Measurements from ENCODE around the gene ITGB5. TPM values are rescaled to one million over a fixed set of nuclear protein-coding genes. Genes with fewer than 3 reads are reported as not detected.

Gene ITGB5
- total and polyA plus RNA-seq, 2 donors (not counting 1 experiment from before 2014, with no cell fraction given), result 0.15 to 0.54 TPM

DNA sequence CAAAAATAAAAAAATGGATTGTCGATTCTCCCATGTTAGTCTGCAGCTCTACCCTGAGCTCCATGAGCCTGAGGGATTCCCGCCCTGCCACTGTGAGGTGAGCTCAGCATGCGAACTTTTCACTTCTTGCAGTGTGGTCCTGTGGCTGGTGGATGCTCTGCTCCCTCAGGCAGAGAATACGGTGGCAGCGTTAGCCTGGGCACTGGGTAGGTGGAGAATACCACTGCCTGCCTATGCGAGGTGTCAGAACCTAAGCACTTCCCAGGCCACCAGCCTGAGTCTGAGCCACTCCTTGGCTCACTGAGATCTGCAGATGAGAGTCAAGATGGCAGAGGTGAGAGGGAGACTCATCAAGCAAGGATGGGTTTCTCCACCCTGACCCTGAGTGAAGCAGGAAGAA lies 70.1 kb downstream of the ITGB5 start:
- no peaks in the 10 kb centered on the region for H3K79me2 ChIP-seq (ENCODE audit: control insufficient read depth, insufficient read depth, low read length)
- no peak overlapping the region for H3K4me2 ChIP-seq (replicated peaks; ENCODE audit: low read depth, low read length, poor library complexity, severe bottlenecking)
- no peak overlapping the region for H3K27ac Mint-ChIP-seq
- no peak overlapping the region for H3K27ac ChIP-seq (ENCODE audit: low read length in 2 of 2)
- H3K9me3 Mint-ChIP-seq (ENCODE audit: insufficient read depth), result no peaks in the 10 kb centered on the region
- CTCF ChIA-PET, result no interaction called here
- no peaks in the 10 kb centered on the region for H3K4me1 Mint-ChIP-seq
- H3K36me3 ChIP-seq (replicated peaks in 1 of 2; ENCODE audit: control extremely low read depth in 1 of 2, control insufficient read depth in 1 of 2, extremely low read depth in 1 of 2, insufficient read depth in 2 of 2, low read length in 1 of 2), result no peaks in the 10 kb centered on the region
- WGBS (ENCODE audit: insufficient coverage), result 95% methylated on average over 6 of the region's 6 CpGs
- H3K27me3 Mint-ChIP-seq, result peaks cover 23% of the 10 kb centered on the region
- no peak overlapping the region for H3K4me3 Mint-ChIP-seq
- no peak for ATAC-seq (ENCODE audit: low read depth)
- no peaks in the 10 kb centered on the region for H3K9me3 ChIP-seq (ENCODE audit: control extremely low read depth in 1 of 3, control insufficient read depth in 2 of 3, insufficient read depth in 1 of 3, low read length in 2 of 3)
- H4K20me1 ChIP-seq (ENCODE audit: control insufficient read depth, insufficient read depth, low read length, poor library complexity, severe bottlenecking), result no peaks in the 10 kb centered on the region
- no peak for DNase-seq
- no peak overlapping the region for H3K4me3 ChIP-seq (ENCODE audit: control extremely low read depth in 1 of 5, extremely low read depth in 1 of 5, insufficient read depth in 1 of 5, low read depth in 2 of 5, low read length in 4 of 5)
- intact Hi-C loops (cut with micrococcal nuclease), result no loop called here
- H3K27me3 ChIP-seq (replicated peaks in 1 of 4; ENCODE audit: control extremely low read depth in 1 of 4, control insufficient read depth in 3 of 4, insufficient read depth in 4 of 4, low read length in 3 of 4), result peaks cover 0 to 8% (median 1%) of the 10 kb centered on the region in 4 experiments
- H3K9ac ChIP-seq (ENCODE audit: low read length), result no peak overlapping the region
- H3K4me1 ChIP-seq (ENCODE audit: control insufficient read depth in 2 of 2, insufficient read depth in 2 of 2, low read length in 2 of 2), result no peaks in the 10 kb centered on the region
- TF ChIP-seq, protein P1, sequence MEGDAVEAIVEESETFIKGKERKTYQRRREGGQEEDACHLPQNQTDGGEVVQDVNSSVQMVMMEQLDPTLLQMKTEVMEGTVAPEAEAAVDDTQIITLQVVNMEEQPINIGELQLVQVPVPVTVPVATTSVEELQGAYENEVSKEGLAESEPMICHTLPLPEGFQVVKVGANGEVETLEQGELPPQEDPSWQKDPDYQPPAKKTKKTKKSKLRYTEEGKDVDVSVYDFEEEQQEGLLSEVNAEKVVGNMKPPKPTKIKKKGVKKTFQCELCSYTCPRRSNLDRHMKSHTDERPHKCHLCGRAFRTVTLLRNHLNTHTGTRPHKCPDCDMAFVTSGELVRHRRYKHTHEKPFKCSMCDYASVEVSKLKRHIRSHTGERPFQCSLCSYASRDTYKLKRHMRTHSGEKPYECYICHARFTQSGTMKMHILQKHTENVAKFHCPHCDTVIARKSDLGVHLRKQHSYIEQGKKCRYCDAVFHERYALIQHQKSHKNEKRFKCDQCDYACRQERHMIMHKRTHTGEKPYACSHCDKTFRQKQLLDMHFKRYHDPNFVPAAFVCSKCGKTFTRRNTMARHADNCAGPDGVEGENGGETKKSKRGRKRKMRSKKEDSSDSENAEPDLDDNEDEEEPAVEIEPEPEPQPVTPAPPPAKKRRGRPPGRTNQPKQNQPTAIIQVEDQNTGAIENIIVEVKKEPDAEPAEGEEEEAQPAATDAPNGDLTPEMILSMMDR (IDR thresholded peaks at IDR 0.05), result no peak
- TF ChIP-seq EZH2 (IDR thresholded peaks at IDR 0.05; ENCODE audit: borderline replicate concordance, insufficient read depth, low read depth, low read length, poor library complexity, severe bottlenecking), result no peak
- POLR2A ChIA-PET, result no interaction called here
- no peak overlapping the region for H2AFZ ChIP-seq (ENCODE audit: insufficient read depth, low read depth, low read length, poor library complexity, severe bottlenecking)

DNA sequence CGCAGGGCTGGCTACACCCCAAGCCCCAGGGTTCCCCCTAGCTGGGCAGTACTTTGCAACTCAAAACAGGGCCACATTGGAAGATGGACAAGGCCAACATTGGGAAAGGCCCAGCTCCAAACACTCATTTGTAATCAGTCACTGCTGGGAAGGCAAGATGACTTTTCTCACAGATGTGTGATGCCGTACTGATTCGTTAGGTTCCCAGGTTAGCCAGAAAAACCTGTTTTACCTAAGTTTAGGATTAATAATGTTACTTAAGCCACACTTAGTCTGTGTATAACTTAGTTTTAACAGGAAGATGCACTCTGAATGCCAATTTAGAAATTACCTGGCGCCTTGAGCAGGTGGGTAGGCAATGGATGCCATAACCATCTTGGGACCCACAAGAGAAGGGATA lies 71.0 kb downstream of the ITGB5 start:
- WGBS (ENCODE audit: insufficient coverage), result 100% methylated on average over 1 of the region's 4 CpGs
- ChIA-PET CTCF (no interaction called here), POLR2A (no interaction called here)
- no peak overlapping the region for H3K4me3 ChIP-seq (ENCODE audit: control extremely low read depth in 1 of 5, extremely low read depth in 1 of 5, insufficient read depth in 1 of 5, low read depth in 2 of 5, low read length in 4 of 5)
- no peak overlapping the region for H3K27ac ChIP-seq (ENCODE audit: low read length in 2 of 2)
- Mint-ChIP-seq H3K27me3 (peaks cover 17% of the 10 kb centered on the region), H3K9me3 (ENCODE audit: insufficient read depth) (no peaks in the 10 kb centered on the region), H3K4me3 (no peak overlapping the region), H3K4me1 (no peaks in the 10 kb centered on the region), H3K27ac (no peak overlapping the region)
- H3K27me3 ChIP-seq (replicated peaks in 1 of 4; ENCODE audit: control extremely low read depth in 1 of 4, control insufficient read depth in 3 of 4, insufficient read depth in 4 of 4, low read length in 3 of 4), result peaks cover 0 to 8% (median 1%) of the 10 kb centered on the region in 4 experiments
- H3K9ac ChIP-seq (ENCODE audit: low read length), result no peak overlapping the region
- H2AFZ ChIP-seq (ENCODE audit: insufficient read depth, low read depth, low read length, poor library complexity, severe bottlenecking), result no peak overlapping the region
- H3K4me2 ChIP-seq (replicated peaks; ENCODE audit: low read depth, low read length, poor library complexity, severe bottlenecking), result no peak overlapping the region
- H3K9me3 ChIP-seq (ENCODE audit: control extremely low read depth in 1 of 3, control insufficient read depth in 2 of 3, insufficient read depth in 1 of 3, low read length in 2 of 3), result no peaks in the 10 kb centered on the region
- TF ChIP-seq, protein P1 (IDR thresholded peaks at IDR 0.05), result no peak
- no peak for TF ChIP-seq EZH2 (IDR thresholded peaks at IDR 0.05; ENCODE audit: borderline replicate concordance, insufficient read depth, low read depth, low read length, poor library complexity, severe bottlenecking)
- no peaks in the 10 kb centered on the region for H3K36me3 ChIP-seq (replicated peaks in 1 of 2; ENCODE audit: control extremely low read depth in 1 of 2, control insufficient read depth in 1 of 2, extremely low read depth in 1 of 2, insufficient read depth in 2 of 2, low read length in 1 of 2)
- intact Hi-C loops (cut with micrococcal nuclease), result no loop called here
- no peaks in the 10 kb centered on the region for H3K79me2 ChIP-seq (ENCODE audit: control insufficient read depth, insufficient read depth, low read length)
- no peaks in the 10 kb centered on the region for H4K20me1 ChIP-seq (ENCODE audit: control insufficient read depth, insufficient read depth, low read length, poor library complexity, severe bottlenecking)
- no peak for DNase-seq
- no peak for ATAC-seq (ENCODE audit: low read depth)
- no peaks in the 10 kb centered on the region for H3K4me1 ChIP-seq (ENCODE audit: control insufficient read depth in 2 of 2, insufficient read depth in 2 of 2, low read length in 2 of 2)
